Loucy (cell line): ENCODE data around the gene GPR137B.

Source experiments
- EZH2phosphoT487 ChIP-seq: fragments of 200-600 bp; IDR thresholded peaks from 2 replicates; pipeline ENCODE4 v1.6.1; 2018; ENCODE audit warnings: antibody characterized with exemption, mild to moderate bottlenecking, moderate library complexity, borderline replicate concordance
- TF ChIP-seq, protein P1 (sequence below): fragments of 200-600 bp; sonication (generic); conservative IDR thresholded peaks from 2 replicates; pipeline ENCODE4 v1.5.1; 2014; ENCODE audit warnings: mild to moderate bottlenecking, antibody characterized with exemption, low read length

DNA sequence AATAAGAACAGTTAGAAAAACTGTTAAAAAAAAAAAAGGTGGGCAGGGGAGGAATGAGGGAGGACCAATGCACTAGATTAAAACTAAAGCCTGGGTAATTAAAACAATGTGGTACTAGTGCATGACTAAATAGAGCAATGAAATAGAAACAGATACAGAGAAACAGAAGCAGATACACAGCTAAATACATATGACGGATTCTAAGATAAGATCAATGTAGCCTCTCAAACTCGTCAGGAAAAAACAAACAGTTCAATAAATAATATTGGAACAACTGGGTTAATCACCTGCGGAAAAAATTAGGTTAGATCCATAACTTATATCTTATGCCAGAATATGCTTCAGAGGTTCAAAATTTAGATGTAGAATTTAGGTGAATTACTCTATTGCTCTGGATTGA lies 71.2 kb downstream of the GPR137B start:
- TF ChIP-seq, protein P1, sequence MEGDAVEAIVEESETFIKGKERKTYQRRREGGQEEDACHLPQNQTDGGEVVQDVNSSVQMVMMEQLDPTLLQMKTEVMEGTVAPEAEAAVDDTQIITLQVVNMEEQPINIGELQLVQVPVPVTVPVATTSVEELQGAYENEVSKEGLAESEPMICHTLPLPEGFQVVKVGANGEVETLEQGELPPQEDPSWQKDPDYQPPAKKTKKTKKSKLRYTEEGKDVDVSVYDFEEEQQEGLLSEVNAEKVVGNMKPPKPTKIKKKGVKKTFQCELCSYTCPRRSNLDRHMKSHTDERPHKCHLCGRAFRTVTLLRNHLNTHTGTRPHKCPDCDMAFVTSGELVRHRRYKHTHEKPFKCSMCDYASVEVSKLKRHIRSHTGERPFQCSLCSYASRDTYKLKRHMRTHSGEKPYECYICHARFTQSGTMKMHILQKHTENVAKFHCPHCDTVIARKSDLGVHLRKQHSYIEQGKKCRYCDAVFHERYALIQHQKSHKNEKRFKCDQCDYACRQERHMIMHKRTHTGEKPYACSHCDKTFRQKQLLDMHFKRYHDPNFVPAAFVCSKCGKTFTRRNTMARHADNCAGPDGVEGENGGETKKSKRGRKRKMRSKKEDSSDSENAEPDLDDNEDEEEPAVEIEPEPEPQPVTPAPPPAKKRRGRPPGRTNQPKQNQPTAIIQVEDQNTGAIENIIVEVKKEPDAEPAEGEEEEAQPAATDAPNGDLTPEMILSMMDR, result no peak
- TF ChIP-seq EZH2phosphoT487, result no peak
